ENCODE measurements around the gene TMEM100.

- TF ChIP-seq POLR2A (IDR thresholded peaks at IDR 0.05; ENCODE audit: low read length) = no peak
- TF ChIP-seq GATA1 (IDR thresholded peaks at IDR 0.05; ENCODE audit: low read depth, low read length) = no peak
Measured at GRCh38 chr17:55757659-55758058, 35.0 kb upstream of the TMEM100 start.

All from erythroblast (primary cell).